PC-9 (cell line): ENCODE data around the gene MACROD2.

Experiments used
- EZH2 ChIP-seq: fragments of 200-600 bp; sonication (generic); IDR thresholded peaks from 2 replicates; pipeline ENCODE4 v1.8.0; 2017; ENCODE audit warnings: antibody characterized with exemption, low read depth
- TF ChIP-seq, protein P1 (sequence below): fragments of 200-600 bp; sonication (generic); conservative IDR thresholded peaks from 2 replicates; pipeline ENCODE4 v1.6.1; 2017; ENCODE audit warnings: mixed run types, antibody characterized with exemption, mild to moderate bottlenecking, moderate library complexity

DNA sequence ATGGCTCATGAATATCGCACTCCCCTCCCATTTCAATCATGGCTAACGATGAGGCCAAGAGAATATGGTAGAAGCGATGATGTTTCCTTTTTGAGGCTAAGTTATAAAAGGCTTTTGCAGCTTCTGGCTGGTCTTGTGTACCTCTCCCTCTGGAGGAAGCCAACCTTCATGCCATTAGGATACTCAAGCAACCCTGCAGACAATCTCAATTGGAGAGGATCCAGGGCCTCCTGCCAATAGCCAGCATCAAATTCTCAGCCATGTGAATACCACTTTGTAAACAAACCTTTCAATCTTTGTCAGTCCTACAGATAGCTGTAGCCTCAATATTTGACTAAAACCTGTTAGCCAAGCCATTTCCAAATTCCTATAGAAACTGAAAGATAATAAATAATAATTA lies 1839.5 kb downstream of the MACROD2 start:
- TF ChIP-seq, protein P1, sequence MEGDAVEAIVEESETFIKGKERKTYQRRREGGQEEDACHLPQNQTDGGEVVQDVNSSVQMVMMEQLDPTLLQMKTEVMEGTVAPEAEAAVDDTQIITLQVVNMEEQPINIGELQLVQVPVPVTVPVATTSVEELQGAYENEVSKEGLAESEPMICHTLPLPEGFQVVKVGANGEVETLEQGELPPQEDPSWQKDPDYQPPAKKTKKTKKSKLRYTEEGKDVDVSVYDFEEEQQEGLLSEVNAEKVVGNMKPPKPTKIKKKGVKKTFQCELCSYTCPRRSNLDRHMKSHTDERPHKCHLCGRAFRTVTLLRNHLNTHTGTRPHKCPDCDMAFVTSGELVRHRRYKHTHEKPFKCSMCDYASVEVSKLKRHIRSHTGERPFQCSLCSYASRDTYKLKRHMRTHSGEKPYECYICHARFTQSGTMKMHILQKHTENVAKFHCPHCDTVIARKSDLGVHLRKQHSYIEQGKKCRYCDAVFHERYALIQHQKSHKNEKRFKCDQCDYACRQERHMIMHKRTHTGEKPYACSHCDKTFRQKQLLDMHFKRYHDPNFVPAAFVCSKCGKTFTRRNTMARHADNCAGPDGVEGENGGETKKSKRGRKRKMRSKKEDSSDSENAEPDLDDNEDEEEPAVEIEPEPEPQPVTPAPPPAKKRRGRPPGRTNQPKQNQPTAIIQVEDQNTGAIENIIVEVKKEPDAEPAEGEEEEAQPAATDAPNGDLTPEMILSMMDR = no peak
- no peak for TF ChIP-seq EZH2
